Breast epithelium (tissue), 3 donors: ENCODE data around the gene PPP1R27.

ENCODE experiments used
- POLR2AphosphoS5 ChIP-seq, 3 donors: sonication (generic); formaldehyde crosslinking; IDR thresholded peaks; one replicate each; pipeline ENCODE4 v1.6.1; 2017; ENCODE audit warnings: antibody characterized with exemption in 3 of 3
- TF ChIP-seq, protein P1 (sequence below), 3 donors: fragments of 450-650 bp; IDR thresholded peaks; one replicate each; pipeline ENCODE4 v1.5.1; 2016 to 2017; ENCODE audit warnings: antibody characterized with exemption in 3 of 3, mild to moderate bottlenecking in 3 of 3, moderate library complexity in 3 of 3

DNA sequence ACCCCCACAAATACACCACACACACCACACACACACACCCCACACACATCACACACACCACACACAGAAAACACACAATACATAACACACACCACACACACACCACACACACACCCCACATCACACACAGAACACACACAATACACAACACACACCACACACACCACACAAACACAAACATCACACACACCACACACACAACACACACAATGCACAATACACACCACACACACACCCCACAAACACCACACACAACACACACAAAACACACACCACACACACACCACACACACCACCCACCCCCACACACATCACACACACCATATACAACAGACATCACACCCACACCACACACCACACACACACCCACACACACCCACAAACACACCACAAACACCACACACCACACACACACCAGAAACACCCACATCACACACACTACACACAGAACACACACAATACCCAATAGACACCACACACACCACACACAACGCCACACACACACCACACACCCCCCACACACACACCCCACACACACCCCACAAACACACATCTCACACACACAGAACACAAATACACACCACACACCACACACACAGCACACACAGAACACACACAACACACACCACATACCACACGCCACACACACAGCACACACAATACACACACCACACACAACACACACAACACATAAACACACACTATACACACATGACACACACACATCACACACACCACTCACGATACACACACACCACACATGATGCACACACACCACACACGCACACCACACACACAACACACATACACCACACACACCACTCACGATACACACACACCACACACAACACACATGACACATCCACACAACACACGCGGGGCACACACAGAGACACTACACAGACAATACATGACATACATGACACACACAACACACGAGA lies 41.9 kb downstream of the PPP1R27 start:
- TF ChIP-seq, protein P1, sequence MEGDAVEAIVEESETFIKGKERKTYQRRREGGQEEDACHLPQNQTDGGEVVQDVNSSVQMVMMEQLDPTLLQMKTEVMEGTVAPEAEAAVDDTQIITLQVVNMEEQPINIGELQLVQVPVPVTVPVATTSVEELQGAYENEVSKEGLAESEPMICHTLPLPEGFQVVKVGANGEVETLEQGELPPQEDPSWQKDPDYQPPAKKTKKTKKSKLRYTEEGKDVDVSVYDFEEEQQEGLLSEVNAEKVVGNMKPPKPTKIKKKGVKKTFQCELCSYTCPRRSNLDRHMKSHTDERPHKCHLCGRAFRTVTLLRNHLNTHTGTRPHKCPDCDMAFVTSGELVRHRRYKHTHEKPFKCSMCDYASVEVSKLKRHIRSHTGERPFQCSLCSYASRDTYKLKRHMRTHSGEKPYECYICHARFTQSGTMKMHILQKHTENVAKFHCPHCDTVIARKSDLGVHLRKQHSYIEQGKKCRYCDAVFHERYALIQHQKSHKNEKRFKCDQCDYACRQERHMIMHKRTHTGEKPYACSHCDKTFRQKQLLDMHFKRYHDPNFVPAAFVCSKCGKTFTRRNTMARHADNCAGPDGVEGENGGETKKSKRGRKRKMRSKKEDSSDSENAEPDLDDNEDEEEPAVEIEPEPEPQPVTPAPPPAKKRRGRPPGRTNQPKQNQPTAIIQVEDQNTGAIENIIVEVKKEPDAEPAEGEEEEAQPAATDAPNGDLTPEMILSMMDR (IDR thresholded peaks at IDR 0.05), result no peak
- TF ChIP-seq POLR2AphosphoS5 (IDR thresholded peaks at IDR 0.05), result no peak
